H1 (cell line): ENCODE results near the gene GMCL2. TPM values are rescaled to one million over a fixed set of nuclear protein-coding genes. Genes with fewer than 3 reads are reported as not detected.

ENCODE experiments used
- CTCF ChIA-PET: fragments of 300-600 bp; sonication (Branson Sonifier 250); formaldehyde crosslinking; loops from one replicate; lab custom pipeline; 2021; ENCODE audit not compliant: partially characterized antibody; lab: Charles Lee
- POLR2A ChIA-PET: fragments of 300-600 bp; sonication (Branson Sonifier 250); formaldehyde crosslinking; loops from one replicate; lab custom pipeline; 2021; ENCODE audit warnings: inconsistent platforms; ENCODE audit not compliant: partially characterized antibody; lab: Charles Lee
- DNase-seq, 2 experiments: peaks; one replicate each; pipeline versions ENCODE4 v3.0.0 to v3.0.0-alpha.2; 2010 to 2022; ENCODE audit warnings: low spot score in 2 of 2, low read depth in 1 of 2, mixed read lengths in 1 of 2
- FAIRE-seq: peaks from 2 replicates; lab custom pipeline; 2011; peaks lifted over from hg19 to GRCh38; lab: Jason Lieb, UNC
- H2AFZ ChIP-seq: 2 replicates; pipeline ENCODE4 v1.8.1; 2012; ENCODE audit warnings: low read length, inconsistent platforms
- H2AK5ac ChIP-seq: 2 replicates; pipeline ENCODE4 v1.6.1; 2013; ENCODE audit warnings: low read depth, low read length
- H2BK120ac ChIP-seq: replicated peaks from 2 replicates; pipeline ENCODE3; 2013; ENCODE audit warnings: low read depth, low read length, inconsistent platforms
- H2BK12ac ChIP-seq: 2 replicates; pipeline ENCODE4 v1.6.1; 2013; ENCODE audit warnings: low read depth, low read length
- H2BK15ac ChIP-seq: 2 replicates; pipeline ENCODE4 v1.6.1; 2013; ENCODE audit warnings: low read length
- H2BK20ac ChIP-seq: 2 replicates; pipeline ENCODE4 v1.6.1; 2013; ENCODE audit warnings: low read length
- H2BK5ac ChIP-seq: 2 replicates; pipeline ENCODE4 v1.6.1; 2013; ENCODE audit warnings: low read depth, low read length
- H3K14ac ChIP-seq: 2 replicates; pipeline ENCODE4 v1.6.1; 2013; ENCODE audit warnings: inconsistent platforms; ENCODE audit not compliant: insufficient read length
- H3K18ac ChIP-seq: 2 replicates; pipeline ENCODE4 v1.6.1; 2013; ENCODE audit warnings: low read length; ENCODE audit errors: extremely low read depth
- H3K23ac ChIP-seq: 2 replicates; pipeline ENCODE4 v1.6.1; 2013; ENCODE audit warnings: inconsistent platforms; ENCODE audit not compliant: insufficient read length
- H3K23me2 ChIP-seq: 2 replicates; pipeline ENCODE4 v1.6.1; 2013; ENCODE audit warnings: low read depth, low read length
- H3K27ac ChIP-seq: 2 replicates; pipeline ENCODE4 v1.6.1; 2011; ENCODE audit warnings: low read depth, low read length, inconsistent platforms
- H3K27me3 ChIP-seq, 4 experiments: replicated peaks in 1 of 4; 1 replicate in 1 of 4; 2 replicates in 3 of 4; pipeline versions ENCODE4 v1.6.1 to v1.8.1; 2011 to 2013; ENCODE audit warnings: low read length in 3 of 4, mild to moderate bottlenecking in 3 of 4, inconsistent platforms in 2 of 4, mixed read lengths in 2 of 4, moderate library complexity in 1 of 4; ENCODE audit not compliant: control insufficient read depth in 3 of 4, insufficient read depth in 3 of 4; ENCODE audit errors: extremely low read depth in 1 of 4
- H3K36me3 ChIP-seq, 4 experiments: 2 replicates each; pipeline versions ENCODE4 v1.6.1 to v1.8.1; 2011 to 2013; ENCODE audit warnings: mild to moderate bottlenecking in 4 of 4, low read length in 3 of 4, moderate library complexity in 2 of 4, control low read depth in 1 of 4, inconsistent platforms in 1 of 4; ENCODE audit not compliant: insufficient read depth in 4 of 4, control insufficient read depth in 2 of 4
- H3K4ac ChIP-seq: replicated peaks from 2 replicates; pipeline ENCODE3; 2013; ENCODE audit warnings: low read length, low read depth, mixed read lengths, inconsistent platforms; ENCODE audit not compliant: insufficient read length
- H3K4me1 ChIP-seq, 4 experiments: replicated peaks in 1 of 4; 1 replicate in 1 of 4; 2 replicates in 3 of 4; pipeline versions ENCODE4 v1.6.1 to v1.8.1; 2011 to 2013; ENCODE audit warnings: low read length in 3 of 4, inconsistent platforms in 2 of 4, mixed read lengths in 1 of 4; ENCODE audit not compliant: insufficient read depth in 4 of 4, control insufficient read depth in 3 of 4
- H3K4me2 ChIP-seq, 2 experiments: 2 replicates each; pipeline versions ENCODE4 v1.6.1 to v1.8.1; 2011 to 2013; ENCODE audit warnings: low read depth in 2 of 2, low read length in 2 of 2, control low read depth in 1 of 2, inconsistent platforms in 1 of 2, mild to moderate bottlenecking in 1 of 2; ENCODE audit not compliant: insufficient read depth in 1 of 2
- H3K4me3 ChIP-seq, 4 experiments: fragments of 200-600, 300-600 bp in 1 of 4; sonication (generic), shearing (Covaris generic), sonication (Bioruptor Twin) in 1 of 4; 2 replicates each; pipeline versions ENCODE4 v1.5.1 to v1.8.1; 2011 to 2016; ENCODE audit warnings: low read length in 4 of 4, low read depth in 3 of 4, control low read depth in 2 of 4, inconsistent platforms in 2 of 4, mild to moderate bottlenecking in 2 of 4, mixed read lengths in 1 of 4, moderate library complexity in 1 of 4; ENCODE audit not compliant: insufficient read depth in 2 of 4; ENCODE audit errors: extremely low read depth in 1 of 4
- H3K56ac ChIP-seq: replicated peaks from 2 replicates; pipeline ENCODE3; 2013; ENCODE audit warnings: low read depth, mild to moderate bottlenecking, mixed read lengths, low read length, inconsistent platforms; ENCODE audit not compliant: insufficient read length
- H3K79me1 ChIP-seq: 2 replicates; pipeline ENCODE4 v1.6.1; 2013; ENCODE audit warnings: low read depth, low read length, control low read depth
- H3K79me2 ChIP-seq, 2 experiments: 2 replicates each; pipeline versions ENCODE4 v1.6.1 to v1.8.1; 2012 to 2013; ENCODE audit warnings: low read length in 2 of 2, mild to moderate bottlenecking in 2 of 2, inconsistent platforms in 1 of 2; ENCODE audit not compliant: insufficient read depth in 2 of 2, control insufficient read depth in 1 of 2
- H3K9ac ChIP-seq, 4 experiments: replicated peaks in 1 of 4; 1 replicate in 1 of 4; 2 replicates in 3 of 4; pipeline versions ENCODE4 v1.6.1 to v1.8.1; 2011 to 2013; ENCODE audit warnings: low read depth in 3 of 4, low read length in 3 of 4, control low read depth in 2 of 4, mild to moderate bottlenecking in 2 of 4, moderate library complexity in 2 of 4, inconsistent platforms in 1 of 4; ENCODE audit errors: extremely low read depth in 1 of 4
- H3K9me3 ChIP-seq, 2 experiments: 2 replicates each; pipeline versions ENCODE4 v1.6.1 to v1.8.1; 2012 to 2013; ENCODE audit warnings: mild to moderate bottlenecking in 2 of 2, moderate library complexity in 2 of 2, control low read depth in 1 of 2, inconsistent platforms in 1 of 2, low read depth in 1 of 2, low read length in 1 of 2, mixed read lengths in 1 of 2; ENCODE audit not compliant: insufficient read depth in 2 of 2
- H4K20me1 ChIP-seq, 2 experiments: replicated peaks in 1 of 2; 2 replicates each; pipeline versions ENCODE3 to v1.8.1; 2011 to 2013; ENCODE audit warnings: inconsistent platforms in 2 of 2, low read length in 2 of 2, mild to moderate bottlenecking in 1 of 2; ENCODE audit not compliant: insufficient read depth in 2 of 2, control insufficient read depth in 1 of 2
- H4K5ac ChIP-seq: 2 replicates; pipeline ENCODE4 v1.6.1; 2013; ENCODE audit warnings: low read length, low read depth, mixed read lengths, inconsistent platforms; ENCODE audit not compliant: insufficient read length
- H4K8ac ChIP-seq: 2 replicates; pipeline ENCODE4 v1.8.0; 2013; ENCODE audit warnings: mild to moderate bottlenecking, moderate library complexity, low read length, inconsistent platforms; ENCODE audit not compliant: insufficient read depth; ENCODE audit errors: extremely low read depth
- H4K91ac ChIP-seq: replicated peaks from 2 replicates; pipeline ENCODE3; 2013; ENCODE audit warnings: low read length, mixed read lengths, inconsistent platforms; ENCODE audit not compliant: insufficient read length
- BRCA1 ChIP-seq: IDR thresholded peaks from 2 replicates; pipeline ENCODE4 v1.6.1; 2012; ENCODE audit warnings: low read depth, low read length, improper control_type of control experiment
- CBX8 ChIP-seq: fragments of 300-800, 300-1000 bp; sonication (generic); IDR thresholded peaks from 2 replicates; pipeline ENCODE4 v1.7.1; 2016; ENCODE audit warnings: low read depth, low read length, borderline replicate concordance
- CHD1 ChIP-seq: IDR thresholded peaks from 2 replicates; pipeline ENCODE4 v1.6.1; 2012; ENCODE audit warnings: low read depth, low read length, improper control_type of control experiment
- GABPA ChIP-seq: IDR thresholded peaks from 2 replicates; pipeline ENCODE4 v1.6.1; 2011; ENCODE audit warnings: mild to moderate bottlenecking, low read length, moderate library complexity, borderline replicate concordance; ENCODE audit not compliant: insufficient read depth
- GTF2F1 ChIP-seq: IDR thresholded peaks from 2 replicates; pipeline ENCODE4 v1.6.1; 2012; ENCODE audit warnings: low read depth, low read length, improper control_type of control experiment, borderline replicate concordance
- HDAC2 ChIP-seq, 2 experiments: fragments of 300-600 bp in 1 of 2; sonication (generic) in 1 of 2; IDR thresholded peaks; 2 replicates each; pipeline ENCODE4 v1.6.1; 2011 to 2012; ENCODE audit warnings: low read depth in 2 of 2, low read length in 2 of 2, mild to moderate bottlenecking in 2 of 2, moderate library complexity in 2 of 2, borderline replicate concordance in 1 of 2, inconsistent platforms in 1 of 2
- POLR2A ChIP-seq, 2 experiments: IDR thresholded peaks; 1 replicate in 1 of 2; 2 replicates in 1 of 2; pipeline ENCODE4 v1.6.1; 2011; ENCODE audit warnings: low read depth in 2 of 2, low read length in 2 of 2, mild to moderate bottlenecking in 2 of 2; ENCODE audit errors: control extremely low read depth in 1 of 2
- SP1 ChIP-seq: IDR thresholded peaks from 2 replicates; pipeline ENCODE4 v1.6.1; 2011; ENCODE audit warnings: low read depth, low read length
- TBP ChIP-seq: IDR thresholded peaks from 2 replicates; pipeline ENCODE4 v1.6.1; 2011; ENCODE audit warnings: low read depth, low read length, improper control_type of control experiment
- WGBS, 2 experiments: shearing (Covaris generic) in 1 of 2; methylation state at CpG; one replicate each; pipeline versions ENCODE4 v1.1.6 to v1.1.7; 2013 to 2015; ENCODE audit warnings: low lambda C conversion rate in 2 of 2, mixed read lengths in 2 of 2, inconsistent platforms in 1 of 2, low coverage in 1 of 2, missing lambda C conversion rate in 1 of 2; ENCODE audit not compliant: insufficient replicate concordance in 2 of 2, insufficient coverage in 1 of 2, insufficient read length in 1 of 2; ENCODE audit errors: extremely low coverage in 1 of 2, missing lambda C conversion rate in 1 of 2; 5-methylcytosine and 5-hydroxymethylcytosine counted together
- polyA plus RNA-seq, 7 experiments: library from polyadenylated mRNA; depleted of rRNA in 3 of 7; stranded (reverse) in 5 of 7; unstranded in 2 of 7; fragments of >200 nt in 5 of 7; fragments of 200-250 nt in 2 of 7; gene quantifications; 1 replicate in 5 of 7; 2 replicates in 1 of 7; 4 replicates in 1 of 7; pipeline versions ENCODE4 v1.2.1 to v1.2.3, GENCODE V29; 2011 to 2013; ENCODE audit warnings: missing spikeins in 2 of 7, mixed read lengths in 2 of 7
- total RNA-seq: library from RNA; stranded (reverse); fragmentation: NEBNext Ultra II Directional; extraction: Animal tissue kit (Norgen Biotek cat#: 25700); gene quantifications from 2 replicates; pipeline ENCODE4 v1.2.1, GENCODE V29; 2021

GMCL2 gene
- total and polyA plus RNA-seq, 2 of the 8 experiments (the other 6 are each of a cell fraction or from before 2014, with no cell fraction given), result 0.13 TPM; not detected in 1

DNA sequence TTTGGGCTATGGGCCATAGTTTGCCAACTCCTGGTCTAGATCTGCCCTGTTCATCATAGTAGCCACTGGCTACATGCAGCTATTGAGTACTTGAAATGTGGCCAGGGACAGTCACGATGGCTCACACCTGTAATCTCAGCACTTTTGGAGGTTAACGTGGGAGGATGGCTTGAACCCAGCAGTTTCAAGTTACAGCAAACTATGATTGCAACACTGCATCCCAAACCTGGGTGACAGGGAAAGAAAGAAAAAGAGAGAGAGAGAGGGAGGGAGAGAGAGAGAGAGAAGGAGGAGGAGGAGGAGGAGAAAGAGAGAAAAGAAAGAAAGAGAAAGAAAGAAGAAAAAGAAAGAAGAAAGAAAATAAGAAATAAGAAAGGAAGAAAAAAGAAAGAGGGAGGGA is 5.1 kb upstream of the GMCL2 start:
- no peak overlapping the region for H3K4me2 ChIP-seq
- no peaks in the 10 kb centered on the region for H4K20me1 ChIP-seq
- no peaks in the 10 kb centered on the region for H3K23me2 ChIP-seq
- no peak overlapping the region for H3K9ac ChIP-seq
- H2BK12ac ChIP-seq, result no peak overlapping the region
- no peaks in the 10 kb centered on the region for H3K79me1 ChIP-seq
- peaks cover 0 to 10% (median 3%) of the 10 kb centered on the region in 4 experiments; a peak in 3 of 7 replicates for H3K4me1 ChIP-seq
- H3K4me3 ChIP-seq, result no peak overlapping the region
- no peak overlapping the region for H3K56ac ChIP-seq
- H2BK120ac ChIP-seq, result no peak overlapping the region
- H3K9me3 ChIP-seq, result peaks cover 0 to 8% of the 10 kb centered on the region in 2 experiments; a peak in 2 of 4 replicates
- DNase-seq, result no peak
- no peak overlapping the region for H2AK5ac ChIP-seq
- no peak overlapping the region for H2AFZ ChIP-seq
- no peak overlapping the region for H3K4ac ChIP-seq
- 90% methylated on average over 2 of the region's 2 CpGs; no CpG with 5 or more reads in 1 of the 2 experiments for whole genome bisulfite sequencing, 2 experiments
- no peak overlapping the region for H4K5ac ChIP-seq
- H3K23ac ChIP-seq, result no peak overlapping the region
- H2BK20ac ChIP-seq, result no peak overlapping the region
- H4K8ac ChIP-seq, result no peak overlapping the region
- no peak for FAIRE-seq
- H3K27ac ChIP-seq, result no peak overlapping the region
- no peak overlapping the region for H4K91ac ChIP-seq
- H3K36me3 ChIP-seq, result no peaks in the 10 kb centered on the region
- no peaks in the 10 kb centered on the region; a peak in 1 of 7 replicates for H3K27me3 ChIP-seq
- no peaks in the 10 kb centered on the region for H3K79me2 ChIP-seq
- H3K14ac ChIP-seq, result no peak overlapping the region
- H2BK15ac ChIP-seq, result peak overlapping the region; percentile 31; the same call in 1 of the 2 replicates
- CTCF ChIA-PET, result interaction anchor here (0.5 to 1.6 kb wide), 3 partner anchors 8 to 10 kb away, joined by 3 read pairs; no protein-coding TSS in a partner anchor
- no peak overlapping the region for H2BK5ac ChIP-seq
- POLR2A ChIA-PET, result interaction anchor here (31.3 to 38.5 kb wide), 2 partner anchors 8 to 11 kb away, joined by 985 read pairs; partner anchors contain the start of genes GMCL2 and HNRNPAB
- H3K18ac ChIP-seq, result no peak overlapping the region
- TF ChIP-seq SP1 (no peak), CBX8 (no peak), GTF2F1 (no peak), CHD1 (no peak), TBP (no peak), HDAC2 (IDR thresholded peaks at IDR 0.05; ENCODE audit: borderline replicate concordance in 1 of 2, low read depth in 2 of 2, low read length in 2 of 2) (no peak), BRCA1 (no peak), POLR2A (IDR thresholded peaks at IDR 0.05; ENCODE audit: control extremely low read depth in 1 of 2, low read depth in 2 of 2, low read length in 2 of 2) (no peak), GABPA (no peak)
